GM12875 (cell line): ENCODE results near the gene HOXA10.

ENCODE experiments used
- H3K4me3 ChIP-seq: one replicate; pipeline ENCODE4 v1.5.1; 2011; ENCODE audit warnings: low read depth, low read length, control low read depth
- CTCF ChIP-seq: IDR thresholded peaks from 2 replicates; pipeline ENCODE4 v1.5.1; 2011; ENCODE audit warnings: low read depth, mild to moderate bottlenecking, control low read depth, inconsistent platforms, low read length, moderate library complexity, borderline replicate concordance; ENCODE audit not compliant: insufficient read depth

Gene HOXA10

DNA sequence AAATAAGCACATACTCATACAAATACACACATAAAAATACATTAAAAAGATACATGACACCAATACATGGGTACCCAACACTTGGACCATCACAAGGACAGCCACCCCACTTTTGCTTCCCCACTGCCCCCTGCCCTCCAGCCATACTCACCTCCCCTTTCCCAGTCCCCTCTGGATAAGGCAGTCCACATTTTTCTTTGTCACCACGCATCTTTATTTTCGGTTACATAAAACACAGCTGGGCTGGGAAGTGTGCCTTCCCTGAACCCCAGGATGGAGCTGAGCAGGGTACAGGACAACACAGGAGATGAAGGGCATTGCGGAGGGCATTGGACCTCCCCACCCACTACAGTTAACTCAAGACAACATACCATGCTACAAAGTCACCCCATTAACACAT is 20.6 kb downstream of the HOXA10 start:
- no peak overlapping the region for H3K4me3 ChIP-seq
- no peak for TF ChIP-seq CTCF

DNA sequence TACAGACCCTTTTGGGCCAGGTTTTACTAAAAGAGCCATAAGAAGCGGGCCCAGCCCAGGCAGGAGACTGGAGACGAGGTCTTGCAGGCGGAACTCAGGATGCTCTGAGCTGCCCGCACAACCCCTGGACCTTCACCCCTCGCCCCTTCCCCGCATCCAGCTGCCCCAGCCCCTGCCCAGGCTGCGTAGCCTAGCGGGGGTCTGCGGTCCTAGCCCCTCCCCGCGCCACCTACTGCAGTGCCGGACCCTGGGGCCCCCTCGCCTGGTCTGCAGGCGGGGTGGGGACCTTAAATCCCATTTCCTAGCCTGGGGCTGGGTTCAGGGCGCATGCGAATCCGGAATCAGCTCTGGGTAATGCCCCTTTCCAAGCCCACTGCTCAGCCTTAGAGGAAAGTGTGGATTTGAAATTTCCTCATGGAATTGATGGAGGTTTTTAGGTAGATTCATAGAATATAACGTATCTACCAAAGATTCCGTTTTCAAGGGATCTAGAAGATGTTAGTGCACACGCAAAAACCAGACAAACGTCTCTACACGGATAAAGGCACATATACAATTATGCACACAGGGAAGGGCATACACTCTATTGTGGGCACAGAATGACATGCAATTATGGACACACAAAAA is 21.2 kb downstream of the HOXA10 start:
- H3K4me3 ChIP-seq: no peak overlapping the region
- no peak for TF ChIP-seq CTCF

GRCh38 chr7:27151931-27152815 is 21.9 kb downstream of the HOXA10 start, which contains the start of gene HOXA3:
Gene HOXA3 (minus strand): TSS chr7:27152583. CDS start chr7:27110640, 41,943 bp downstream.
- H3K4me3 ChIP-seq: no peak within 1 kb of the TSS
- TF ChIP-seq CTCF: no peak

- H3K4me3 ChIP-seq: peak overlapping the region; percentile 33
- no peak for TF ChIP-seq CTCF
These were observed 22.7 kb downstream of the HOXA10 start for GRCh38 chr7:27151341-27151930.

DNA sequence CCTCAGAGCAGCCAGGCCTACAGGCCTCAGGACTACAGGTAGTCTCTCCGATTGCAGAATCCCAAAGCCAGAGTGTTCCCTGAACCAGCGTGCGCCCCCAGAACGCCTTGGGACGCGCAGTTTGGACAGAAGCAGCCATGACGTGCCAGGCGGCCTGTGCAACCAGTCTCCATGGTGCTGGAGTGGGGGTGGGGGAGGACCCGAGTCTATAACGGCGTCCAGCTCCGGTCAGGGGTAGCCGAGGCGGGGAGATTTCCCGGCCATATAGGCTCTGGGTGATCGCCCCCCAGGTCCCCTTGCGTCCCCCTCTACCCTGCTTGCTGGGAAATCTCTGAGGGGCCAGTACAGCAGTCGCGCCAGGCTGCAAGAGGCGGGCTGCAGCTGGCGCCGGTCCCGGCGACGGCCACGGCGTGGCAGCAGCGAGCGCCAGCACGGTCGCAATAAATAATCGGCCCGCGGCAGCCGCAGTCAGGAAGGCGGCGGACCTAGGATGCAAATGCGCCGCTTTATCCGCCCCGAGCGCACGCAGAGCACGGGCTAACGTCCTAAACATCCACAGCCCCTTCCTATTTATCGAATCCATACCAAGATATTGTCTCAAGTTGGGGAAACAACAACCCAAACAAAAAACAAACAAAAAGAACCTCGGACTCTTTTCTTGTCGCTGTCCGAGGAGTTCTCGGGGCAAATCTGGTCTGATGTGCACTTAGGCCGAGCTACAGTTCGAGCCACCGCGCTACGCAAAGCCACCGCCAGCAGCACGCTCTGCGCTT is 23.4 kb downstream of the HOXA10 start:
- peak; percentile 88 for TF ChIP-seq CTCF
- peak overlapping the region; percentile 33 for H3K4me3 ChIP-seq

DNA sequence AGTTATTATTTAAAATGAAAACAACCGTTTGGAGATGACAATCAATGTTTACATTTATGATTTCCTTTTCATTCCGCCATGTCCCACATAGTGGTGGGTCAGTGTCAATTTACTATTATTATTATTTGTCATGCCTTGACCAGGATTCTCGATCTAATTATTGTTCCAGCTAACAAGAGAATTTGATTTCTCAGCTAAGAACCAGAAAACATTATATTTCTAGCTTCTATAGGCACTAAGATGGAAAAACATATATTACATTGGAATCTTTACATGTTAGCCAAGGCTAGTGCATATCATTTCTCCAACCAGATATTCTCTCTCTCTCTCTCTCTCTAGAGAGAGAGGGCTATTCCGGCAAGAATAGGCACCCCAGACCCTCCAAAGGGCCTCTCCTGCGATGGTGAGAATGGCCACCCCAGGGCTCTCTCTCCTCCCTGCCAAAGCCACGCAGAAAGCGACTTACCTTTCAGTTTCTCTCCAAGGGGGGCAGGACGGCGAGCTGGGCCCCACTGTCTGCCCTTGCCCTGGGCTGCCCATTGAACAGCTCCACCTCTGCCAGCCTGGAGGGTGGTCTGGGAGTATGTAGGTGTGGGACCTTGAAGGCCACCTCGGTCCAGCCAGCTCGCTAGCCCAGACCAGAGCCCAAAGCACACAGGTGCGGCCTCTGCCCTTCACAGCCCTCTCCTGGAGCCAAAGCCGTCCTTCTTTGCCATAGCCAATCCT is 24.1 kb downstream of the HOXA10 start:
- no peak for TF ChIP-seq CTCF
- H3K4me3 ChIP-seq: no peak overlapping the region
